Activated CD4-positive, alpha-beta T cell treated with anti-CD3 and anti-CD28 coated beads, Interleukin-2, amount 50 U/mL, for 1 hour (primary cell): ENCODE measurements around the gene CLOCK.

Source experiments
- DNase-seq: peaks from one replicate; pipeline ENCODE4 v3.0.0-alpha.2; 2020

The CLOCK gene

GRCh38 chr4:55540271-55540670, 6.4 kb downstream of the CLOCK start:
- DNase-seq, result no peak

DNA sequence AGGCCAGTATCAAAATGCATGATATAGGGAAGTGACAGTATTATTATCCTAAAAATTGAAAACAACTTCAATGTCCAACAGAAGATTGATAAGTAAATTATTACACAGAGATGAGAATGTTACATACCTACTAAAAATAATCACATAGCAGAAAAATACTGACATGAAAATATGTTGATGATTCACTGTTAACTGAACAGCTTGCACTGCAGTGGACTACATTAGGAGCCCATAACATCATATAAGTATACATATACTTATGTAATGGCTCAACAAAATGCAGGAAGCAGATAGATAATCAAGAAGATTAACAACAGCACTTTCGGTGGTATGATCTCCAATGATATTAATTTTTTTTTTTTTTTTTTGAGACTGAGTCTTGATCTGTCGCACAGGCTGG, 7.1 kb downstream of the CLOCK start:
- no peak for DNase-seq

GRCh38 chr4:55538531-55538930, 8.2 kb downstream of the CLOCK start:
- DNase-seq, result no peak

DNA sequence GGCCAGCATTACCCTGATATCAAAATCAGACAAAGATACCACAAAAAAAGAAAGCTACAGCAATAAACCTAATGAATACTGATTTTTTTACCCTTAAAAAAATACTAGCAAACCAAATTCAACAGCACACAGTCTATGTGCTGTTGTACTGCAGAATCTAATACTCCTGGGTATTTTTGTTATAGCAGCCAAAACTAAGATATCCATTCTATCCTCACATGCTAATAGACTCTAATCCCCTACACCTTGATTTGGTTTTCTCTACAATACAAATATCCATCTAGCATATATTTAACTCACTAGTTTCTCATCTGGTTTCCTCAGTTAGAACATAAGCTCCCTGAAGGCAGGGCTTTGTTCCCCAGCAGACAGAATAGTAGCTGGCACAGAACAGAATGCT, 12.4 kb downstream of the CLOCK start:
- DNase-seq, result no peak

GRCh38 chr4:55530691-55531090, 16.0 kb downstream of the CLOCK start:
- DNase-seq, result no peak

- DNase-seq, result no peak
These were observed 16.5 kb downstream of the CLOCK start for GRCh38 chr4:55530167-55530566.

- no peak for DNase-seq
These were observed 18.2 kb downstream of the CLOCK start for GRCh38 chr4:55528491-55528890.

DNA sequence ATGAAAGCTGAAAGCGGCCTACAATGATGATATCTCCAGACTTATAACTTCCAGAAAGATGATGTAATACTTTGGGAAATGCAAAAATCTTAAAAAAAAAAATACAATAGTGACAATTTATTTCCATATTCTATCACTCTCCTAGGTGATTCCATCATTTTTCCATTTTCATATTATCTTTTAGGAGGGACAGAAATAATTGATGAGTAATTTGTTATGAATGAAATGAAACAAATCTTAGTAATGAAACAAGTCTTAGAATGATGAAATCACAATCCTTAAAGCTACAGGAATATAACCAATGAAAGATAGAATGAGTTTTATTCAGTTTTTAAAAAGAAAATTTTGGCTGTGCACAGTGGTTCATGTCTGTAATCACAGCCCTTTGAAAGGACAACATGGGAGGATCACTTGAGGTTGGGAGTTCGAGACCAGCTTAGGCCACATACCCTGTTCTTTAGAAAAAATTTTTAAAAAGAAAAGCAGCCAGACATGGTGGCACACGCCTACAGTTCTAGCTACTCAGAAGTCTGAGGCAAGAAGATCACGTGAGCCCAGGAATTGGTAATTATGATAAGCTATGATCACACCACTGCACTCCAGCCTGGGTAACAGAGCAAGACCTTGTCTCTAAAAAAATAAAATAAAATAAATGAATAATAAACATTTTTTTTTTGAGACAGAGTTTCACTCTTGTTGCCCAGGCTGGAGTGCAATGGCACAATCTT, 21.7 kb downstream of the CLOCK start:
- DNase-seq, result no peak

DNA sequence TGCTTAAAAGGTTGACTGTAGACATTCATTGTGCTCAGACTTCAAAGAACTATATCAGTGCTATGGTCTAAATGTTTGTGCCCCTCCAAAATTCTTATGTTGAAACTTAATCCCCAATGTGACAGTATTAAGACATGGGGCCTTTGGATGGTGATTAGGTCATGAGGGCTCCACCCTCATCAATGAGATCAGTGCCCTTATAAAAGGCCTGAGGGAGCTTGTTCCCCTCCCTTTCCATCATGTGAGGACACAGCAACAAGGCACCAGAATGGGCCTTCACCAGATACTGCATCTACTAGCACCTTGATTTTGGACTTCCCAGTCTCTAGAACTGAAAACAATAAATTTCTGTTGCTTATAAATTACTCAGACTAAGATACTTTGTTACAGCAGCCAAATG, 28.3 kb downstream of the CLOCK start:
- DNase-seq, result no peak

DNA sequence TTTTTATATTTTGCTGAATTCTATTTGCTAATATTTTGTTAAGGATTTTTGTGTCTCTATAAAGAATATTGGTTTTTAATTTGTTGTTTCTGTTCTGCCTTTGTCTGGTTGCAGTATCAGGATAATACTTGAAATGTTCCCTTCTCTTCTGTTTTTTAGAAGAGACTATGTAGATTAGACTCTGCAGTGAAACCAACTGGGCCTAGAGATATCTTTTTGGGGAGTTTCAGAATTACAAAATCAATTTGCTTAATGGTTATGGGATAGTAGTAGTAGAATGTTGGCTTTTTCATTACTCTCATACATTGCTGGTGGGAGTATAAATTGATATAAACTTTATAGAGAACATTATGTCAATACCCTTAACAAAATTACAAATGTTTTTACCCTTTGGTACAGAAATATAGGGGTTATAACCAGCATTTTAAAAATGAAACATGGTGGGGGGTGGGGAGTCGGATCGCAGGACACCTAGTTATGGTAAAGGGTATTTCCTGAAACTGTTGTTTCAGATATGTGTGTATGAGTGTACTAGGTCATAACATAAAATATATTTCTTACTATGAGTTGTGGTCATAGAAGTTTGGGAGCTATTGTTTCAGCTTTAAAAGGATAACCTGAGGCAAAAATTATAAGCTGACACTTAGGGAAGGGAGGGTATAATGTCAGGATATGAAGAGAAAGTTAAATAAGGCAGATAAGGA, 29.0 kb downstream of the CLOCK start:
- DNase-seq, result no peak

DNA sequence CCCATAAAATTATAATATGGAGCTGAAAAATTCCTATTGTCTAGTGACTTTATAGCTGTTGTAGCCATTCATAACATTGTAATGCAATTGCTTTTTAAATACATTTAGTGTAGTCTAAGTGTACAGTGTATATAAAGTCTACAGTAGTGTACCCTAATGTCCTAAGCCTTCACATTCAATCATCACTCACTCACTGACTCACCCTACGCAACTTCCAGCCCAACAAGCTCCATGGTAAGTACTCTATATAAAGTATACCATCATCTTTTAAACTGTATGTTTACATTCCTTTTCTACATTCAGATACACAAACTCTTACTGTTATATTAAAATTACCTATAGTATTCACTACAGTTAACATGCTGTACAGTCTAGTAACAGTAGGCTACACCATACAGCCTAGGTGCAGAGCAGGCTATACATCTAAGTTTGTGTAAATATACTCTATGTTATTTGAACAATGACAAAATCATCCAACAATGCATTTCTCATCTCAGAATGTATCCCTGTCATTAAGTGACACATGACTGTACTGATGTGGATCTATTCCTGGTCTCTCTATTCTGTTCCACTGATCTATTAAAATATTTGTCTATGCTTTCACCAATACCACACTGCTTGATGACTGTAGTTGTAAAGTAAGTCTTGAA, 33.7 kb downstream of the CLOCK start:
- no peak for DNase-seq

DNA sequence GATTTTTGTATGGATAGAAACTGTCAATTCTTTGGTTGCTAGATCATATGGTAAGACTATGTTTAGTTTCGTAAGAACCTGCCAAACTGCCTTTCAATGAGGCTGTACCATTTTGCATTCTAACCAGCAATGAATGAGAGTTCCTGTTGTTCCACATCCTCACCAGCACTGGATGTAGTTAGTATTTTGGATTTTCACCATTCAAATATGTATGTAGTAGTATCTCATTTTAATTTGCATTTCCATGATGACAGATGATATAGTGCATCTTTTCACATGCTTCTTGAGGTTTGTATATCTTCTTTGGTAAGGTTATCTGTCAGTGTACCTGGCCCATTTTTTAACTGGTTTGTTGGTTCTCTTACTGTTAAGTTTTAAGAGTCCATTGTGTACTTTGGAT, 34.6 kb downstream of the CLOCK start:
- DNase-seq, result no peak

DNA sequence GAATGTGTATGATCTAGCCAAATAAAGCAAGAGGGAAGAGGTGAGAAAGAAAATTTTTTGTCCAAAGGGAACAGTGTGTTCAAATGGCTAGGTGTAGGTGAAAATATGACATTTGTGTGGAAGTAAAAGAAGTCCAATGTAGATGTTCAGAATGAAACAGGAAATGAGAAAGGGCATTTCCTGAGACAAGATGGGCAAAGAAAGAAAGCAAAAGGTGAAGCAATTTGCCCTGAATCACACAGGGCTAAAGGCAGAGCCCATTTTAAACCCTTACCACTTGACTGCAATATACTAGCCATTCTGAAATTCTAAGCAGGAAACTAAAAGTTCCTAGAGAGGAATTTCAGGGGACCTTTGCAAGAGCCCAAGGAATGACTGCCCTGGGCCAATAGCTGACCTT, 36.0 kb downstream of the CLOCK start:
- no peak for DNase-seq

DNA sequence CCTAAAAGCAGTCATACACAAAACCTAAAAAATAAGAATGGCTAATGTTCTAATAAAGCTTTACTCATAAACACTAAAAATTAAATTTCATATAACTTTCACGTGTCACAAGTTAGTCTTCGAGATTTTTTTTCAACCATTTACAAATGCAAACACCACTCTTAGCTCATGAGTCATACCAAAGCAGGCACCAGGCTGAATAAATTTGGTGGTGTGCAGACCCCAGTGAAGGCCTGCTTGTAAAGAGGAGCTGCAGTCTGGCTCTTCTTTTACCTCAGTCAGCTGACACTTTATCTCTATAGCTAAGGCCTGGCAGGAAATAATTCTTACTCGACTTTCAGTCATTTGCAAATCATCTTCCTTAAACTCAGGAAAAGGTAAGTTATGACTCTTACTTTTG, 37.4 kb downstream of the CLOCK start:
- no peak for DNase-seq

GRCh38 chr4:55507612-55508011, 39.1 kb downstream of the CLOCK start:
- DNase-seq, result no peak

- no peak for DNase-seq
These were observed 43.5 kb downstream of the CLOCK start for GRCh38 chr4:55503169-55503568.

- DNase-seq, result no peak
These were observed 46.6 kb downstream of the CLOCK start for GRCh38 chr4:55500072-55500471.

DNA sequence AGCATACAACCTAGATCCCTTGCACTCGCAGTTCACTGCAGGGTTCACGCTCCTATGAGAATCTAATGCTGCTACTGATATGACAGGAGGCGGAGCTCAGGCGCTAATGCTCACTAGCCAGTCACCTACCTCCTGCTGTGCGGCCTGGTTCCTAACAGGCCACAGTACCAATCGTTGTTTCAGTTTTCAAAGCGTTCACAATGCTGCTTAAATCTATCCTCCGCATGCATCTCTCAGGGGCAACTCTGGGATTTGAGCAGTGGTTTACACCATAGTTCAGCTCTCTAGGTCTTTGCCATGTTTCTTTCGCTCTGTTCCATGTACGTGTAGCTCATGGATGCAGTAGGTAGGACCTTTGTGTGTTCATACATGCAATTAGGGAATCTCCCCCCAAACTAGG, 47.2 kb downstream of the CLOCK start:
- DNase-seq, result no peak

GRCh38 chr4:55498051-55498450, 48.7 kb downstream of the CLOCK start:
- no peak for DNase-seq

DNA sequence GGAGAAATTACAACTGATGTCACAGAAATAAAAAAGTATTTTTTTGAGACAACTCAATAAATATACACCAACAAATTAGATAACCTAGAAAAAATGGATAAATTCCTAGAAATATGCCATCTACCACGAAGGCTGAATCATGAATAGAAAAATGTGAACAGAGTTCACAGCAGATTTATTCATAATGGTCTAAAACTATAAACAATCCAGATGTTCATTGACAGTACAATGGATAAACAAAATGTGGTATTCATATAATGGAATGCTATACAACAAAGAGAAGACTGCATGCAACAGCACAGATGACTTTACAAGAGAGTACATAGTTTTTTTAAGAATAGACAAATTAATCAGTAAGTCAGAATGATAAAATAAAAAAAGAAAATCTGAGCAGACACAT, 55.2 kb downstream of the CLOCK start:
- no peak for DNase-seq

- no peak for DNase-seq
These were observed 58.0 kb downstream of the CLOCK start for GRCh38 chr4:55488716-55489115.

GRCh38 chr4:55485821-55486220, 60.9 kb downstream of the CLOCK start:
- no peak for DNase-seq

GRCh38 chr4:55483315-55483714, 63.4 kb downstream of the CLOCK start:
- no peak for DNase-seq
